Activated CD8-positive, alpha-beta memory T cell treated with anti-CD3 and anti-CD28 coated beads, Interleukin-2, amount 10 ng/mL, durations not matched to agents 7 days and 5 days (primary cell): ENCODE measurements around the gene NPL. TPM values are rescaled to one million over a fixed set of nuclear protein-coding genes. Genes with fewer than 3 reads are reported as not detected.

Source experiments
- ATAC-seq: fragments of 150-1000 bp; cut with Tn5 transposase; one replicate; pipeline ENCODE4 v1.10.0; 2021; ENCODE audit warnings: moderate library complexity
- CTCF ChIA-PET: fragments of 350-600 bp; sonication (Branson Sonifier 250); formaldehyde crosslinking; loops from one replicate; lab custom pipeline; 2021; ENCODE audit warnings: antibody characterized with exemption; lab: Charles Lee
- DNase-seq: peaks from one replicate; pipeline ENCODE4 v3.0.0-alpha.2; 2020
- H3K27ac Mint-ChIP-seq: one replicate; pipeline ENCODE4 v1.8.0; 2021; ENCODE audit warnings: mild to moderate bottlenecking, mixed read lengths
- H3K27me3 Mint-ChIP-seq: one replicate; pipeline ENCODE4 v1.8.0; 2021; ENCODE audit warnings: mixed read lengths
- H3K36me3 Mint-ChIP-seq: one replicate; pipeline ENCODE4 v1.8.0; 2021; ENCODE audit warnings: mild to moderate bottlenecking, mixed read lengths
- H3K4me1 Mint-ChIP-seq: one replicate; pipeline ENCODE4 v1.8.0; 2021; ENCODE audit warnings: mixed read lengths
- H3K4me3 Mint-ChIP-seq: one replicate; pipeline ENCODE4 v1.8.0; 2021; ENCODE audit warnings: mild to moderate bottlenecking, moderate library complexity, mixed read lengths
- H3K9me3 Mint-ChIP-seq: one replicate; pipeline ENCODE4 v1.8.0; 2022; ENCODE audit warnings: low read depth, mixed read lengths
- total RNA-seq, 2 experiments: library from RNA; stranded (reverse); gene quantifications; one replicate each; pipeline ENCODE4 v1.2.3, GENCODE V29; 2021

The NPL gene
- total RNA-seq = 10 to 100 TPM in 1 of 2 experiments, 1 to 10 TPM in 1; 1.8 to 10.1 TPM

- H3K27ac Mint-ChIP-seq = peak within 1 kb of the TSS; percentile 57
- DNase-seq = peak; percentile 89
Measured at GRCh38 chr1:182789138-182790076, at the start of gene NPL. NPL (plus strand) TSS chr1:182789773; CDS start chr1:182794372, 4,599 bp downstream.

GRCh38 chr1:182740120-182740519, 49.5 kb upstream of the NPL start:
- CTCF ChIA-PET = no interaction called here

More at GRCh38 chr1:182789138-182790076, at the start of gene NPL:
- ATAC-seq = peak; percentile 95
- H3K4me3 Mint-ChIP-seq = peak within 1 kb of the TSS; percentile 82
- H3K9me3 Mint-ChIP-seq = no peaks in the 10 kb centered on the region
- H3K4me1 Mint-ChIP-seq = peaks cover 15% of the 10 kb centered on the region
- H3K27me3 Mint-ChIP-seq = peaks cover 31% of the 10 kb centered on the region
- CTCF ChIA-PET = interaction anchor here (1.3 to 13.8 kb wide), 3 partner anchors 10 to 709 kb away, joined by 3 to 715 read pairs (median 3); partner anchors contain the start of genes RGS16 and RNASEL
- H3K36me3 Mint-ChIP-seq = no peaks in the 10 kb centered on the region

GRCh38 chr1:182742780-182743179, 46.8 kb upstream of the NPL start:
- CTCF ChIA-PET = no interaction called here
- DNase-seq (no peak), ATAC-seq (no peak)
- peaks cover 28% of the 10 kb centered on the region for H3K27me3 Mint-ChIP-seq
- H3K4me1 Mint-ChIP-seq = peaks cover 2% of the 10 kb centered on the region
- H3K36me3 Mint-ChIP-seq = no peaks in the 10 kb centered on the region
- no peak overlapping the region for H3K27ac Mint-ChIP-seq
- H3K9me3 Mint-ChIP-seq = no peaks in the 10 kb centered on the region
- H3K4me3 Mint-ChIP-seq = no peak overlapping the region

More at GRCh38 chr1:182740120-182740519, 49.5 kb upstream of the NPL start:
- ATAC-seq (no peak), DNase-seq (no peak)
- Mint-ChIP-seq H3K27me3 (peaks cover 9% of the 10 kb centered on the region), H3K4me1 (peaks cover 2% of the 10 kb centered on the region), H3K36me3 (no peaks in the 10 kb centered on the region), H3K27ac (no peak overlapping the region), H3K9me3 (no peaks in the 10 kb centered on the region), H3K4me3 (no peak overlapping the region)

- Mint-ChIP-seq H3K4me3 (no peak overlapping the region), H3K4me1 (no peaks in the 10 kb centered on the region), H3K27me3 (peaks cover 32% of the 10 kb centered on the region), H3K9me3 (no peaks in the 10 kb centered on the region), H3K36me3 (peaks cover 3% of the 10 kb centered on the region), H3K27ac (no peak overlapping the region)
- DNase-seq = no peak
- CTCF ChIA-PET = no interaction called here
- ATAC-seq = no peak
Measured at GRCh38 chr1:182752077-182752988, 37.2 kb upstream of the NPL start.

- H3K4me3 Mint-ChIP-seq = no peak overlapping the region
- CTCF ChIA-PET = no interaction called here
- H3K27ac Mint-ChIP-seq = no peak overlapping the region
- no peaks in the 10 kb centered on the region for H3K9me3 Mint-ChIP-seq
- H3K36me3 Mint-ChIP-seq = peaks cover 3% of the 10 kb centered on the region
- ATAC-seq = no peak
- H3K4me1 Mint-ChIP-seq = no peaks in the 10 kb centered on the region
- no peak for DNase-seq
- peaks cover 21% of the 10 kb centered on the region for H3K27me3 Mint-ChIP-seq
Measured at GRCh38 chr1:182754087-182754486, 35.5 kb upstream of the NPL start.

- ATAC-seq = no peak
- H3K4me3 Mint-ChIP-seq = no peak overlapping the region
- no peaks in the 10 kb centered on the region for H3K4me1 Mint-ChIP-seq
- no peaks in the 10 kb centered on the region for H3K9me3 Mint-ChIP-seq
- CTCF ChIA-PET = no interaction called here
- DNase-seq = no peak
- no peak overlapping the region for H3K27ac Mint-ChIP-seq
- peaks cover under 1% of the 10 kb centered on the region for H3K36me3 Mint-ChIP-seq
- peaks cover 15% of the 10 kb centered on the region for H3K27me3 Mint-ChIP-seq
Measured at GRCh38 chr1:182754543-182755314, 34.8 kb upstream of the NPL start.

GRCh38 chr1:182755632-182756031, 33.9 kb upstream of the NPL start:
- H3K4me1 Mint-ChIP-seq = no peaks in the 10 kb centered on the region
- H3K4me3 Mint-ChIP-seq = no peak overlapping the region
- H3K27me3 Mint-ChIP-seq = peaks cover 13% of the 10 kb centered on the region
- CTCF ChIA-PET = no interaction called here
- H3K36me3 Mint-ChIP-seq = no peaks in the 10 kb centered on the region
- ATAC-seq = no peak
- H3K9me3 Mint-ChIP-seq = no peaks in the 10 kb centered on the region
- no peak overlapping the region for H3K27ac Mint-ChIP-seq
- no peak for DNase-seq

- ATAC-seq (no peak), DNase-seq (no peak)
- CTCF ChIA-PET = no interaction called here
- H3K27me3 Mint-ChIP-seq = peaks cover 9% of the 10 kb centered on the region
- no peaks in the 10 kb centered on the region for H3K9me3 Mint-ChIP-seq
- H3K27ac Mint-ChIP-seq = no peak overlapping the region
- no peaks in the 10 kb centered on the region for H3K4me1 Mint-ChIP-seq
- no peak overlapping the region for H3K4me3 Mint-ChIP-seq
- peaks cover under 1% of the 10 kb centered on the region for H3K36me3 Mint-ChIP-seq
Measured at GRCh38 chr1:182756423-182756822, 33.1 kb upstream of the NPL start.

- Mint-ChIP-seq H3K9me3 (peaks cover 4% of the 10 kb centered on the region), H3K27me3 (peaks cover 21% of the 10 kb centered on the region), H3K4me1 (peaks cover 2% of the 10 kb centered on the region), H3K36me3 (peaks cover 6% of the 10 kb centered on the region), H3K4me3 (no peak overlapping the region), H3K27ac (no peak overlapping the region)
- no peak for DNase-seq
- no peak for ATAC-seq
- CTCF ChIA-PET = interaction anchor here (1.1 to 4.0 kb wide), 4 partner anchors 11 to 160 kb away, joined by 3 to 16 read pairs (median 6); no protein-coding TSS in a partner anchor
Measured at GRCh38 chr1:182761396-182762395, 27.9 kb upstream of the NPL start.

GRCh38 chr1:182762536-182762935, 27.0 kb upstream of the NPL start:
- H3K4me3 Mint-ChIP-seq = no peak overlapping the region
- H3K36me3 Mint-ChIP-seq = peaks cover 6% of the 10 kb centered on the region
- H3K9me3 Mint-ChIP-seq = peaks cover 4% of the 10 kb centered on the region
- no peak overlapping the region for H3K27ac Mint-ChIP-seq
- ATAC-seq (no peak), DNase-seq (no peak)
- CTCF ChIA-PET = interaction anchor here (1.1 to 4.0 kb wide), 4 partner anchors 10 to 161 kb away, joined by 3 to 16 read pairs (median 6); no protein-coding TSS in a partner anchor
- peaks cover 2% of the 10 kb centered on the region for H3K4me1 Mint-ChIP-seq
- H3K27me3 Mint-ChIP-seq = peaks cover 21% of the 10 kb centered on the region

GRCh38 chr1:182764029-182764727, 25.4 kb upstream of the NPL start:
- peaks cover 24% of the 10 kb centered on the region for H3K27me3 Mint-ChIP-seq
- ATAC-seq (no peak), DNase-seq (no peak)
- CTCF ChIA-PET = interaction anchor here (0.7 to 4.0 kb wide), 4 partner anchors 19 to 169 kb away, joined by 3 to 16 read pairs (median 6); no protein-coding TSS in a partner anchor
- H3K27ac Mint-ChIP-seq = no peak overlapping the region
- no peak overlapping the region for H3K4me3 Mint-ChIP-seq
- H3K4me1 Mint-ChIP-seq = peaks cover 2% of the 10 kb centered on the region
- peaks cover 6% of the 10 kb centered on the region for H3K36me3 Mint-ChIP-seq
- peaks cover 4% of the 10 kb centered on the region for H3K9me3 Mint-ChIP-seq
